ENCODE data around the gene RBM5. TPM values are rescaled to one million over a fixed set of nuclear protein-coding genes. Genes with fewer than 3 reads are reported as not detected.
A peak's percentile ranks its signal among the peaks of the same experiment; 100 is the strongest.

RBM5 gene
- polyA plus RNA-seq, 3 donors = 9.7 to 332 (median 18.5) TPM

- Mint-ChIP-seq H3K4me1 (peaks cover 25% of the 10 kb centered on the region), H3K27me3 (ENCODE audit: low read depth in 3 of 3) (peaks cover 41 to 54% (median 51%) of the 10 kb centered on the region in 3 donors), H3K9me3 (peaks cover 0 to 16% (median 6%) of the 10 kb centered on the region in 7 donors), H3K4me3 (peak overlapping the region in 1 of 2 donors; percentile 71), H3K36me3 (peaks cover 4 to 10% of the 10 kb centered on the region in 2 donors), H3K27ac (peak overlapping the region in 1 of 7 donors; percentile 37)
- intact Hi-C loops (cut with micrococcal nuclease) = no loop called here
- H3K27me3 ChIP-seq (ENCODE audit: control insufficient read depth in 2 of 2, insufficient read depth in 2 of 2, low read length in 2 of 2) = peaks cover 19 to 48% of the 10 kb centered on the region in 2 donors
- peaks cover 0 to 16% of the 10 kb centered on the region in 2 donors for H3K9me3 ChIP-seq (replicated peaks in 1 of 2; ENCODE audit: control insufficient read depth in 1 of 2, insufficient read depth in 1 of 2, low read length in 2 of 2)
- H3K9ac ChIP-seq (ENCODE audit: insufficient read depth, low read length, poor library complexity, severe bottlenecking) = no peak overlapping the region
- no peak overlapping the region for H3K4me3 ChIP-seq (replicated peaks in 1 of 3; ENCODE audit: low read depth in 2 of 3, low read length in 3 of 3)
- 69% methylated on average over 4 of the region's 12 CpGs for WGBS (ENCODE audit: insufficient coverage)
- no peaks in the 10 kb centered on the region for H3K36me3 ChIP-seq (replicated peaks in 1 of 2; ENCODE audit: control insufficient read depth in 1 of 2, insufficient read depth in 2 of 2, low read length in 2 of 2)
- H3K4me1 ChIP-seq (ENCODE audit: control insufficient read depth in 1 of 2, insufficient read depth in 2 of 2, low read length in 2 of 2) = peaks cover 10 to 19% of the 10 kb centered on the region in 2 donors
- no peak overlapping the region for H2AFZ ChIP-seq (ENCODE audit: insufficient read depth, low read depth, low read length, poor library complexity, severe bottlenecking)
- H3K27ac ChIP-seq (ENCODE audit: low read depth in 1 of 2, low read length in 2 of 2) = no peak overlapping the region
- H4K20me1 ChIP-seq (ENCODE audit: insufficient read depth, low read length) = peaks cover 8% of the 10 kb centered on the region
- no peak overlapping the region for H3K4me2 ChIP-seq (replicated peaks; ENCODE audit: extremely low read depth, low read length, poor library complexity, severe bottlenecking)
- no peaks in the 10 kb centered on the region for H3K79me2 ChIP-seq (ENCODE audit: insufficient read depth, low read length)
- TF ChIP-seq CTCF (IDR thresholded peaks at IDR 0.05) = no peak
- no peak for DNase-seq
Measured at GRCh38 chr3:50157827-50158529, 69.3 kb downstream of the RBM5 start.

- H3K36me3 Mint-ChIP-seq = peaks cover 4 to 10% of the 10 kb centered on the region in 2 donors
- peak overlapping the region in 1 of 7 donors; percentile 37 for H3K27ac Mint-ChIP-seq
- Histone ChIP-seq H3K36me3 (replicated peaks in 1 of 2; ENCODE audit: control insufficient read depth in 1 of 2, insufficient read depth in 2 of 2, low read length in 2 of 2) (no peaks in the 10 kb centered on the region), H3K27ac (ENCODE audit: low read depth in 1 of 2, low read length in 2 of 2) (no peak overlapping the region), H4K20me1 (ENCODE audit: insufficient read depth, low read length) (peaks cover 8% of the 10 kb centered on the region), H3K9ac (ENCODE audit: insufficient read depth, low read length, poor library complexity, severe bottlenecking) (no peak overlapping the region), H3K4me3 (replicated peaks in 1 of 3; ENCODE audit: low read depth in 2 of 3, low read length in 3 of 3) (no peak overlapping the region), H3K79me2 (ENCODE audit: insufficient read depth, low read length) (no peaks in the 10 kb centered on the region), H3K27me3 (ENCODE audit: control insufficient read depth in 2 of 2, insufficient read depth in 2 of 2, low read length in 2 of 2) (peaks cover 17 to 41% of the 10 kb centered on the region in 2 donors), H2AFZ (ENCODE audit: insufficient read depth, low read depth, low read length, poor library complexity, severe bottlenecking) (no peak overlapping the region), H3K9me3 (replicated peaks in 1 of 2; ENCODE audit: control insufficient read depth in 1 of 2, insufficient read depth in 1 of 2, low read length in 2 of 2) (peaks cover 0 to 16% of the 10 kb centered on the region in 2 donors), H3K4me2 (replicated peaks; ENCODE audit: extremely low read depth, low read length, poor library complexity, severe bottlenecking) (no peak overlapping the region), H3K4me1 (ENCODE audit: control insufficient read depth in 1 of 2, insufficient read depth in 2 of 2, low read length in 2 of 2) (peaks cover 10 to 18% of the 10 kb centered on the region in 2 donors)
- intact Hi-C loops (cut with micrococcal nuclease) = no loop called here
- H3K4me1 Mint-ChIP-seq = peaks cover 24% of the 10 kb centered on the region
- TF ChIP-seq CTCF (IDR thresholded peaks at IDR 0.05) = no peak
- peaks cover 0 to 16% (median 6%) of the 10 kb centered on the region in 7 donors for H3K9me3 Mint-ChIP-seq
- peak overlapping the region in 1 of 2 donors; percentile 16 for H3K4me3 Mint-ChIP-seq
- WGBS (ENCODE audit: insufficient coverage) = 80% methylated on average over 3 of the region's 10 CpGs
- no peak for DNase-seq
- peaks cover 34 to 47% (median 45%) of the 10 kb centered on the region in 3 donors for H3K27me3 Mint-ChIP-seq (ENCODE audit: low read depth in 3 of 3)
Measured at GRCh38 chr3:50158530-50159146, 69.9 kb downstream of the RBM5 start.
